Natural killer cell treated with Interleukin-12 subunit alpha and Interleukin-12 subunit beta and Interleukin-15 and Interleukin-18, amount 100 ng/mL, for 72 hours (primary cell): ENCODE measurements around the gene FBXO42. TPM values are rescaled to one million over a fixed set of nuclear protein-coding genes. Genes with fewer than 3 reads are reported as not detected.
"Not testable (repeated sequence)": the region's sequence is repeated elsewhere in the genome, so short reads cannot be mapped to it uniquely, and the experiment has no call there.

Experiments used
- ATAC-seq, 2 donors: fragments of 150-1000 bp; cut with Tn5 transposase in 1 of 2; sonication (Bioruptor Pico), chemical (Tn5 transposase) in 1 of 2; 2 replicates each; pipeline ENCODE4 v1.10.0; 2021
- DNase-seq: peaks from one replicate; pipeline ENCODE4 v3.0.0; 2022; ENCODE audit warnings: low spot score
- H3K27ac Mint-ChIP-seq, 2 donors: 1 replicate in 1 of 2; 2 replicates in 1 of 2; pipeline ENCODE4 v1.8.0; 2022; ENCODE audit warnings: mixed read lengths in 2 of 2, mild to moderate bottlenecking in 1 of 2, moderate library complexity in 1 of 2
- H3K27me3 Mint-ChIP-seq, 2 donors: 1 replicate in 1 of 2; 2 replicates in 1 of 2; pipeline ENCODE4 v1.8.0; 2022; ENCODE audit warnings: mixed read lengths in 2 of 2
- H3K36me3 Mint-ChIP-seq: one replicate; pipeline ENCODE4 v1.8.0; 2022; ENCODE audit warnings: mixed read lengths
- H3K4me1 Mint-ChIP-seq, 2 donors: 1 replicate in 1 of 2; 2 replicates in 1 of 2; pipeline ENCODE4 v1.8.0; 2022; ENCODE audit warnings: low read depth in 2 of 2, mixed read lengths in 2 of 2, mild to moderate bottlenecking in 1 of 2
- H3K4me3 Mint-ChIP-seq: one replicate; pipeline ENCODE4 v1.8.0; 2022; ENCODE audit warnings: mixed read lengths
- H3K9me3 Mint-ChIP-seq: 2 replicates; pipeline ENCODE4 v1.8.0; 2022; ENCODE audit warnings: mixed read lengths
- total RNA-seq, 2 donors: library from RNA; stranded (reverse); gene quantifications; one replicate each; pipeline ENCODE4 v1.2.3, GENCODE V29; 2022

The FBXO42 gene
- total RNA-seq, 2 donors from 2014 or later = 27.9 to 34.9 TPM

DNA sequence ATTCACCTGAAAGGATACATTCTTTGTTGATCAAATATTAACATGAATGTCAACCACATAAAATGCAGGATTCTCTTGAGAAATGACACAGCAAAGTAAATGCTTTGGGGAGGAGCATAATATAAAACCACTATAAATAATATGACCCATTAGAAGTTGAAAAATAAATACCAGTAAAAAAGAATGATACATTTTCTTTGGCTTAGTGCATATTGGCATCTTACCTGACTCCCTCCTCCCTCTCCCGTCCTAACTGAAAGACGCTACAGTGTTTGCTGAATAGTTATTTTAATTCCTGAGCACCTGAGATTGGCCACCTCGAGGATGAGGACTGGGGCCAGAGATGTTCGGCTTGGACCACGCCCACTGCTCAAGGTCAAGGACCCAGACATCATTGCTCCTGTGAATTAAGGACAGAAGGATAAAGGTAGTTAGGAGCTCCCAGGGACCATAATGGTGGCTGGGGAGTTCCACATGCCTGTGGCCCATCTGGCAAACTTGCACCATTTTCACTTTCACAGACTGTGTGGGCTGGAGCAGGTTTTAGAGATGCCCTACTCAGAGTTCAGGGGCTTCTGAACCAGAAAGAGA lies 98.9 kb downstream of the FBXO42 start:
- no peaks in the 10 kb centered on the region for H3K36me3 Mint-ChIP-seq
- ATAC-seq = no peak
- no peak overlapping the region for H3K27ac Mint-ChIP-seq

DNA sequence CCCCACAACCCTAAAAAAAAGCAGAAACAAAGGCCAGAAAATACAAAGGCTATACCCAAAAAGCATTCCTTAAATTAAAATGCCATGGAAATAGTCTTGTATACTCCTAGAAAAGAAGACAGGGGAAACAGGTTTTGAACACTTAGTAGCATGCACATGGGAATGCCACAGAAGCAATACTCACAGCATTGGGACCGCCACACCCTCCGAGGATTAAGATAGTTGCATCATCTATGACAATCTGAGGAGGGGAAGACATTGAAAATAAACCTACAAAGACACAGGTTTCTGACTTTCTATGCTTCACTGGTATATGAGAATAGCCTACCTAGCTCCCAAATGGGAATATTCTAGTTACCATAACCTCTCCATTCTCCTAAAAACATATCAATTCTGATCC lies 99.4 kb downstream of the FBXO42 start:
- no peak for DNase-seq
- no peak for ATAC-seq
- H3K4me1 Mint-ChIP-seq = peaks cover 9 to 11% of the 10 kb centered on the region in 2 donors
- no peaks in the 10 kb centered on the region for H3K27me3 Mint-ChIP-seq
- no peak overlapping the region for H3K4me3 Mint-ChIP-seq
- peak overlapping the region in 1 of 2 donors; percentile 20 for H3K27ac Mint-ChIP-seq
- H3K9me3 Mint-ChIP-seq = no peaks in the 10 kb centered on the region
- H3K36me3 Mint-ChIP-seq = no peaks in the 10 kb centered on the region

More for the DNA sequence above, 98.9 kb downstream of the FBXO42 start:
- Mint-ChIP-seq H3K4me1 (peaks cover 9 to 11% of the 10 kb centered on the region in 2 donors), H3K4me3 (no peak overlapping the region), H3K27me3 (no peaks in the 10 kb centered on the region), H3K9me3 (no peaks in the 10 kb centered on the region)
- DNase-seq = no peak

DNA sequence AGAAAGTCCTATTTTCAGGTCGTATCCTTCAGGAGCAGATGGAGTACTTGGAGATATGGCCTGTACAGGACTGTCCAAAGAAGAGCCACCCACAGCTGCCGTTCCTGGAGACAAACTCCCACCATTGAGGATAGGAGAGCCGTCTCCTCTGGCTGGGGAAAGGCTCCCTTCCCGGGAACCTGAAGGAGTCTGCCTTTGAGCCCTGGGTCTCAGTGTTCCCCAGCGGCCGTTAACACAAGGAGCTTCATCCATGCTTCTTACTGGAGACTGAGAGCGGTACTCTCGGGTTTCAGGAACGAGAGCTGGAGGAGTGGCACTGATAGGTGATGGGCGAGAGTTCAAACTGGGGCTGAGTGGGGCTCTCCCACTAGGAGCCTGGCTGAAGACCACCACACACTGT lies 100.9 kb downstream of the FBXO42 start:
- ATAC-seq (no peak), DNase-seq (no peak)
- Mint-ChIP-seq H3K27me3 (no peaks in the 10 kb centered on the region), H3K4me1 (peaks cover 9 to 11% of the 10 kb centered on the region in 2 donors), H3K36me3 (no peaks in the 10 kb centered on the region), H3K4me3 (no peak overlapping the region), H3K27ac (no peak overlapping the region), H3K9me3 (no peaks in the 10 kb centered on the region)

DNA sequence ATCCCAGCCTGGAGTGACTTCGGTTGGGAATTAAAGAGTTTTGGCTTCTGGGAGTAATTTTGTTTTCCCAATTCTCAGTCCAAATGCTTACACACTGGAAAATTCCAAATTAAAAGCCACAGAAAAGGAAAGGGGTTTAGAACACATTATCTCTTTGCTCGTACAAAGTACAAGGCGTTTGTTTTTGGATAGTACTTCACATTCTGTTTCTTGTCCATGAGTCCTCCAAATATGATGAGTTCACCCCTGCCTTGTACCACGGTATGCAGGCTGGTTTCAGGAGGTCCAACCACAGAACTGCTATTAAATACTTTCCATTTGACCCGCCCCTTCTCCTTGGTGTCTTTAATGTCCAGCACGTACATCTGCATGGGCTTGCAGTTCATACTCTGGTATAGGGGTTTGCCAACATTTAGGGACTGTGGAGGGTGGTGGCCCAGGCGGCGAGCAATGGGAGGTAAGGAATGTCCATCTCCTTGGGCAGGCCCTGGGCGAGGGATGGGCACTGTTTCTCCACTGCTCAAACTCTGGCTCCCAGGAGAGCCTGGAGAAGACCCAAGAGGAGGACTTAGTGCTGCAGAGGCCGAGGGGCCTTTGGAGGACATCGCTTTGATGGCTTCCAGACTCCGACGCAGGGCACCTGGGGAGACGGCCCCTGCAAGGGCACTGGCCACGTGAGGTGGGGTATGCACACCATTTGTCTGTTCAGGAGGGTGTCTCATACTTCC lies 101.6 kb downstream of the FBXO42 start:
- DNase-seq (no peak), ATAC-seq (no peak)
- no peaks in the 10 kb centered on the region for H3K9me3 Mint-ChIP-seq
- H3K27me3 Mint-ChIP-seq = no peaks in the 10 kb centered on the region
- no peak overlapping the region for H3K27ac Mint-ChIP-seq
- H3K4me3 Mint-ChIP-seq = no peak overlapping the region
- no peaks in the 10 kb centered on the region for H3K36me3 Mint-ChIP-seq
- peaks cover 9 to 11% of the 10 kb centered on the region in 2 donors for H3K4me1 Mint-ChIP-seq

DNA sequence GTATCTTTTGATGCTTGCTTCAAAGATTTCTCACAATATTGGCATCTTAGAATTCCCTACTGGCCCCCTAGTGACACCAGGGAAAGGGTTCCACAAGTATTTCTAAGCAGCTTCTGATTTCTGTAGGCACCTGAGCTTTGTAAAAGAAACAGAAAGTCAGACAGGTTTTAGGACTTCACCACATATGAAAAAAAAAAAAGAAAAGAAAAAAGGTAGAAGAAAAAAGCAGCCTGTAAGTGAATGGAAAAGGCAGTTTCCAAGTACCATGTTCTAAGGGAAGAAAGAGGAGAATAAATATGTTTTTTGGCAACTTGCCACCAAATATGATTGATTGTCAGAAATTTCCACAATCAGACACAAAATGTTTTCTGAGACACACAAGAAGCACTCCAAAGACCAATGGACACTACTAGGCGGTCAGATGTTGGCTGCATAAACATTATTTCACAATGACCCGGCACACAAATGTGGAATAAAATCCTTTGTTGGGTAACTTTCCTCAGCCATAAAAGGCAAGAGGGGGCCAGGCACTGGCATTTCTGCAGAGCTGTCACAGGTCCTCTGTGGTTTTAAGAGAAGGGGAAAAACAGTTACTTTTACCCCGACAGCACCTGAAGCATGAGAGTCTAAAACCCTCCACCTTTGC lies 102.6 kb downstream of the FBXO42 start:
- no peaks in the 10 kb centered on the region for H3K9me3 Mint-ChIP-seq
- ATAC-seq (no peak), DNase-seq (no peak)
- peaks cover 9 to 11% of the 10 kb centered on the region in 2 donors for H3K4me1 Mint-ChIP-seq
- H3K27ac Mint-ChIP-seq = peak overlapping the region in 1 of 2 donors; percentile 71
- no peaks in the 10 kb centered on the region for H3K36me3 Mint-ChIP-seq
- H3K27me3 Mint-ChIP-seq = no peaks in the 10 kb centered on the region
- no peak overlapping the region for H3K4me3 Mint-ChIP-seq

DNA sequence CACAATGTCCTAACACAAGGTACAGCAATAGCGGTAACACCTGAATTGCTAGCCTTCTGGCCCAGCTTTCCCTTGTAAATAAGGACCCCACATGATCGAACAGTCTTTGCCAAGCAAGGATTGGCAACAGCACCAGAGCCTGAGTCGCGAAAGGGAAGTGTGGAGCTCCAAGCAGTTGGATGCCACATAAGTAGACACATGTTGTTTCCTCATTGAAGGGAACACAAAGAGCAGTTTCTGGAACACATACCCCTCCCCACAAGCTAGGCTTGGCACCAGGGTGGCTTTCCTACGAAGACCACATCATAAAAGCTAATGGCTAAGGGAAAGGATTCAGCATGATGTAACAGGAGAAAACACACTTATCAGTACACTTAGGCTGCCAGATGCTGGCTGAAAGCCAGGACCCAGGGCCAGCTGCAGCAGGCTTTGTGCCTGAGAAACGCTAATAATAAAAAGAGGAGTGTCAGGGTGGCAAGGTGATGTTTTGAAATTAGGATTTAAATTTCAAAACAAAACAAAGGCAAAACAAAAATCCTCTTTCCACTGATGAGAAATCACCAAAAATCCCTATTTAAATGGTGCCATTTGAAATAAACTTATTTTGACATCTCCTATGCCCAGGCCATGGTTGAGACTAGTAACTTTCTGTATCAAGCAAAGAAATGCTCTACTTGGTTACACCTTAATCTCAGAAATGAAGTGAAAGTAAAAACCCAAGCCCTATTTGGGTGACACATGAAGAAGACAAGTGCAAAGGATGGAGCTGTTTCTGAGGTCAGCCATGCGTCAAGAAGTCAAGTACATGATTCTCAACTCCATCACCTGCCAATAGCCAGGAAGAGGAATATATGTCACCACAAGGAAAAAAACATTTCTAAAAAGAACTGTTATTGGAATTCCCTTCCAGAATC lies 103.4 kb downstream of the FBXO42 start:
- DNase-seq = no peak
- Mint-ChIP-seq H3K4me1 (peaks cover 11 to 14% of the 10 kb centered on the region in 2 donors), H3K27ac (peak overlapping the region in 1 of 2 donors; percentile 71), H3K4me3 (no peak overlapping the region), H3K9me3 (no peaks in the 10 kb centered on the region), H3K36me3 (no peaks in the 10 kb centered on the region), H3K27me3 (no peaks in the 10 kb centered on the region)
- no peak for ATAC-seq

DNA sequence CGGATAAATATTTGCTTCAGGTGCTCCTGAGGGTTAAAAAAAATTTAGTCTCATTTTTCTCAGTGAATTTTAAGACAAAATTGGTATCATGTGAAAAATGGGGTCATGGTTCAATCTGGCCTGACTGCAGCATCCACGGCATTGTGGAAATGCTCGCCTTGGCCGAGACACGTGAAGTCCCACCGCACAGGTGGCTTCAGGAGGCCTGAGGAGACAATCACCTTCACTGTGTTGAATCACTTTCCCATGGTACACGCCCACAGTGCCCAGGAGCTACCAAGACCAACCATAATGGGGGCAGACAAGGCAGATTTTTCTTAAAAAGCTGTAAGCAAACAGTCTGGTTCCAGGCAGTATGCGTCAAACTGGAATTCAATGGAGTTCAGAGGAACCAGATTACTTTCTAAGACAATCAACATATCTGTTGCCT lies 104.3 kb downstream of the FBXO42 start:
- Mint-ChIP-seq H3K4me1 (peaks cover 11 to 14% of the 10 kb centered on the region in 2 donors), H3K9me3 (no peaks in the 10 kb centered on the region), H3K4me3 (no peak overlapping the region), H3K36me3 (no peaks in the 10 kb centered on the region), H3K27me3 (no peaks in the 10 kb centered on the region), H3K27ac (peak overlapping the region in 1 of 2 donors; percentile 71)
- ATAC-seq (no peak), DNase-seq (no peak)

DNA sequence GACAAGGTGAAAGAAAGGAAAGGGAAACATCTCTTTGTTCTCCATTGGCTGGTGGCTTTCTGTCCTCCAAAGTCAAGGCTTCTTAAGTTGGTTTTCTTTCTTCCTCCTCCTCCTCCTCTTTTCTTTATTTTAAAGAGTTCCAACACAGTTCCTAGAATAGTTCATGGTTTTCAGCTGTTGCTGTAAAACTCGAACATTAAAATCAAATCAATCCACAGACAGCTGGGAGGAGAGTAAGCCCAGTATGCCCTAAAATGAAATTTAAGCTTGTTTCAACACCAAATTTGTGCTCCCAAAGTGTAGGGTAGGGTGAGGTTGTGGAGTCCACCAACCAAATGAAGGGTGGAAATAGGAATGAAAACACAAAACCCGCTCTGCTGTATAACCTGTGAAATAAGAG lies 104.8 kb downstream of the FBXO42 start:
- no peaks in the 10 kb centered on the region for H3K36me3 Mint-ChIP-seq
- H3K4me3 Mint-ChIP-seq = no peak overlapping the region
- no peak for DNase-seq
- H3K9me3 Mint-ChIP-seq = no peaks in the 10 kb centered on the region
- H3K4me1 Mint-ChIP-seq = peaks cover 11 to 14% of the 10 kb centered on the region in 2 donors
- H3K27ac Mint-ChIP-seq = no peak overlapping the region
- no peaks in the 10 kb centered on the region for H3K27me3 Mint-ChIP-seq
- ATAC-seq = no peak

DNA sequence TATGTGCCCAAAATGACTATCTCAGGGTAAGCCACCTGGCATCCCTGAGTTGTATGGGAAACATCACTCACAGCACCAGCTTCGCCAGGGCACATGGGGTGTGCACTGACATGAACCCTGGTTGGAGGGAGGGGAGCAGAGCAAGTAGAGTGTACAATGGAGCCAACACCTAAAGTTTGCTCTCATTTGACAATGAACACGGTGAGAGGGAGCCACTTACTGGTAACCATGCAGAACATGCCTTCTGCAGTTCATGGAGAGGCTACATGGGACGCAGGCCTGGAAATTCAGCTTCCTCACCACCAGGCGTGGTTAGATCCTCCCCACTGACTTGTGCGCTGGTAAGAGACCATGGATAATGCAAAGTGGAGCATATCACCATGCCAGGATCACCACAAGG lies 105.3 kb downstream of the FBXO42 start:
- Mint-ChIP-seq H3K4me3 (no peak overlapping the region), H3K36me3 (no peaks in the 10 kb centered on the region), H3K27me3 (no peaks in the 10 kb centered on the region), H3K9me3 (no peaks in the 10 kb centered on the region), H3K4me1 (peaks cover 11 to 14% of the 10 kb centered on the region in 2 donors), H3K27ac (no peak overlapping the region)
- ATAC-seq (no peak), DNase-seq (no peak)

DNA sequence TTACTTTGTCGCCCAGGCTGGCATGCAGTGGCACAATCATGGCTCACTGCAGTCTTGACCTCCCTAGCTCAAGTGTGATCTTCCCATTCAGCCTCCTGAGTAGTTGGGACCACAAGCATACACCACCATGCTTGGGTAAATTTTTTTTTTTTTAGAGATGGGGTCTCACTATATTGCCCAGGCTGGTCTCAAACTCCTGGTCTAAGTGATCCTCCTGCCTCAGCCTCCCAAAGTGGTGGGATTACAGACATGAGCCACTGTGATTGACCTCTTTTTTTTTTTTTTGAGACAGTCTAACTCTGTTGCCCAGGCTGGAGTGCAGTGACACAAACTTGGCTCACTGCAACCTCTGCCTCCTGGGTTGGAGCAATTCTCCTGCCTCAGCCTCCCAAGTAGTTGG lies 106.0 kb downstream of the FBXO42 start:
- H3K4me3 Mint-ChIP-seq, H3K27me3 Mint-ChIP-seq, H3K36me3 Mint-ChIP-seq, H3K9me3 Mint-ChIP-seq, DNase-seq, ATAC-seq, H3K27ac Mint-ChIP-seq: not testable (repeated sequence)
- peaks cover 11 to 14% of the 10 kb centered on the region in 2 donors for H3K4me1 Mint-ChIP-seq

DNA sequence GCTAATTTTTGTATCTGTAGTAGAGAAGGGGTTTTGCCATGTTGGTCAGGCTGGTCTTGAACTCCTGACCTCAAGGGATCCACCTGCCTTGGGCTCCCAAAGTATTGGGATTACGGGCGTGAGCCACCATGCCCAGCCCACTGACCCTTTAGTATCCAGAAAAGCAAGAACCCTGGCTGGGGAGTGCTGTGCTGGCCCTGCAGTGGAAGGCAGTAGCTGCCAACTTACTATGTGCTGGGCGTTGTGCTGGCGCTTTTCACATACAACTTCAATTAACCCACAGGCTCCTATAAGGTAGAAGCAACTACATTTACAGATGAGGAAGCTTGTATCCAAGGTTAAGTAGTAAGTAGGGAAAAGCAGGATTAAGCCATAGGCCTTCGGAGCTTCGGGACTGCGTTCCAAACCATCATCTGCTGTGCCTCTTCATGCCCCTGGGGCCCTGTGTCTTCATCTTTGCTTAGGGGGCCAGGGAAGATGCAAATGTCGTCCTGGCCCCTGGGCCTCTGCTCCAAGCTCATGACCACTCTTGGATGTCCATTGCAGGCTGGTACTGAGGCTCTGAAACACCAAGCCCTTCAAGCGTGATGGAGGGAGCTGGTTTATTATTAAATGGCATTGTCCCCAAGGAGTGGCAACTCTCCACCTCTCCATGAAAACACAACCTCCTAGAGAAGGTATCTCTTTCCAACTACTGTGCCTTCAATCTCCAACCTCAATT lies 106.6 kb downstream of the FBXO42 start:
- Mint-ChIP-seq H3K9me3 (no peaks in the 10 kb centered on the region), H3K4me1 (peaks cover 11 to 14% of the 10 kb centered on the region in 2 donors), H3K27me3 (no peaks in the 10 kb centered on the region), H3K4me3 (no peak overlapping the region), H3K36me3 (no peaks in the 10 kb centered on the region), H3K27ac (no peak overlapping the region)
- ATAC-seq = no peak
- no peak for DNase-seq

DNA sequence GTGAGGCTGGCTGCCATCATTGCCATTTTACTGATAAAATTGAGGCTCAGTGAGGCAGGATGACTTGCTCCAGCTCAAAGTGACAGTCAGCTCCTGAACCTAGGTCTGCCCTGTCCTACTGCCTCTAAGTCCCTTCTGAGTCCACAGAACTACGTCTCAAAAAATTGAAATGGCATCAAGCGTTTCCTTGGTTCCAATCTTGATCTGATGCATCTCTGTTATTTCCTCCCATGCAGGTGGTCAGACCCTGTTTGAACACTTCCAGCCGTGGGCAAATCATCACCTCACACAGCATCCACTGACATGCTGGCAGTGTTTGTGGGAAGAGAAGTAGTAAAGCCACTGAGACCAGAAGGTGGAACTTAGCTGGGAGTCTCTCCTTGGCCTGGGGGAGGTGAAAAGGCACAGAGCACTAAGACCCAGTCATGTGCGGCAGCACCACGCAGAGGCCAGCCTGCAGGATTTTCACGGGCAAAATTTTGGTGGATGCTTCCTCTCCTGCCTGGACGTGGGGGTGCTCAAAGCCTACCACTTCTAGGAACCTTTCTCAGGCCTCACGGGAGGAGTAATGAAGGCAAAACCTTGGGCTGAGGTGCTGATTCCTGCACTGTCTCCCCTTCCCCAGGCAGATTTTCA lies 107.5 kb downstream of the FBXO42 start:
- Mint-ChIP-seq H3K27ac (no peak overlapping the region), H3K9me3 (no peaks in the 10 kb centered on the region), H3K27me3 (no peaks in the 10 kb centered on the region), H3K4me1 (peaks cover 10 to 14% of the 10 kb centered on the region in 2 donors), H3K36me3 (no peaks in the 10 kb centered on the region), H3K4me3 (no peak overlapping the region)
- no peak for DNase-seq
- ATAC-seq = no peak
